Right lobe of liver (tissue), 6 donors: ENCODE measurements around the gene CHST11. TPM values are rescaled to one million over a fixed set of nuclear protein-coding genes. Genes with fewer than 3 reads are reported as not detected.

Source experiments
- ATAC-seq, 4 donors: fragments of 200-7000 bp; cut with Tn5 transposase; one replicate each; pipeline ENCODE4 v1.9.1; 2020; ENCODE audit warnings: mild to moderate bottlenecking in 4 of 4, moderate library complexity in 4 of 4
- DNase-seq, 3 donors: peaks; one replicate each; pipeline ENCODE4 v3.0.0-alpha.2; 2020
- H3K27ac ChIP-seq, 3 donors: fragments of 200-600 bp; one replicate each; pipeline ENCODE4 v1.8.0; 2022
- H3K27me3 ChIP-seq, 2 donors: fragments of 200-600 bp; one replicate each; pipeline ENCODE4 v1.8.0; 2022
- H3K36me3 ChIP-seq, 4 donors: fragments of 200-600 bp; sonication (generic) in 1 of 4; one replicate each; pipeline versions ENCODE4 v1.5.1 to v1.8.0; 2017 to 2022; ENCODE audit warnings: control low read depth in 1 of 4
- H3K4me1 ChIP-seq, 4 donors: fragments of 200-600 bp; sonication (generic) in 1 of 4; one replicate each; pipeline versions ENCODE4 v1.5.1 to v1.8.0; 2017 to 2022; ENCODE audit warnings: control low read depth in 1 of 4
- H3K4me3 ChIP-seq, 3 donors: fragments of 200-600 bp; one replicate each; pipeline ENCODE4 v1.8.0; 2022
- H3K9me3 ChIP-seq, 4 donors: fragments of 200-600 bp; sonication (generic) in 1 of 4; one replicate each; pipeline versions ENCODE4 v1.5.1 to v1.8.0; 2017 to 2022; ENCODE audit warnings: control low read depth in 1 of 4
- CTCF ChIP-seq, 4 donors: fragments of 200-600 bp in 3 of 4; fragments of 450-650 bp in 1 of 4; IDR thresholded peaks; one replicate each; pipeline versions ENCODE4 v1.5.1 to v1.8.0; 2016 to 2022; ENCODE audit warnings: antibody characterized with exemption in 4 of 4, mild to moderate bottlenecking in 2 of 4
- POLR2A ChIP-seq: fragments of 450-650 bp; IDR thresholded peaks from one replicate; pipeline ENCODE4 v1.6.1; 2017; ENCODE audit warnings: antibody characterized with exemption, mild to moderate bottlenecking
- WGBS: methylation state at CpG from one replicate; pipeline ENCODE4 v1.1.6; 2018; ENCODE audit warnings: low coverage, low lambda C conversion rate; ENCODE audit not compliant: insufficient coverage; ENCODE audit errors: missing lambda C conversion rate; 5-methylcytosine and 5-hydroxymethylcytosine counted together
- intact Hi-C, 2 donors: fragments of 100-400 bp; cut with DNase I; formaldehyde crosslinking; loops; one replicate each; pipeline versions ENCODE4 v1.11.2 to v1.14.1; 2022
- total RNA-seq, 6 experiments: library from RNA; depleted of rRNA in 2 of 6; stranded (reverse); fragments of >200 nt in 2 of 6; fragmentation: NEBNext Ultra II Directional in 3 of 6; extraction: Animal tissue kit (Norgen Biotek cat#: 25700) in 3 of 6; gene quantifications; one replicate each; pipeline versions ENCODE4 v1.1.0 to v1.2.4, GENCODE V29; 2016 to 2023
- donor health status: DM: no; HTN: yes; CAD: no.
- donor health status: DM: no; HTN: no; CAD: no.
- donor health status: DM: no; HTN: no; CAD: no.
- donor health status: DM: no; HTN: yes; CAD: no.
- donor health status: DM: no; HTN: yes; CAD: no.

The CHST11 gene
- total RNA-seq, 6 experiments from 2014 or later = 0.57 to 10.4 (median 3.5) TPM

- 85% methylated on average over 15 of the region's 16 CpGs for WGBS
- TF ChIP-seq CTCF (IDR thresholded peaks at IDR 0.05) (no peak), POLR2A (no peak)
- Histone ChIP-seq H3K27ac (no peak overlapping the region), H3K27me3 (no peaks in the 10 kb centered on the region), H3K9me3 (no peaks in the 10 kb centered on the region), H3K4me1 (no peaks in the 10 kb centered on the region), H3K36me3 (no peaks in the 10 kb centered on the region), H3K4me3 (no peak overlapping the region)
- intact Hi-C loops = no loop called here
- DNase-seq (no peak), ATAC-seq (no peak)
These were observed 142.7 kb downstream of the CHST11 start for GRCh38 chr12:104599272-104600035.

- intact Hi-C loops = no loop called here
- TF ChIP-seq POLR2A (no peak), CTCF (IDR thresholded peaks at IDR 0.05) (no peak)
- Histone ChIP-seq H3K27me3 (no peaks in the 10 kb centered on the region), H3K4me3 (no peak overlapping the region), H3K36me3 (no peaks in the 10 kb centered on the region), H3K27ac (no peak overlapping the region), H3K4me1 (no peaks in the 10 kb centered on the region), H3K9me3 (no peaks in the 10 kb centered on the region)
- DNase-seq (no peak), ATAC-seq (no peak)
- WGBS = 60% methylated on average over 2 of the region's 4 CpGs
These were observed 143.4 kb downstream of the CHST11 start for GRCh38 chr12:104600036-104600712.

GRCh38 chr12:104600790-104601739 is 144.3 kb downstream of the CHST11 start:
- H3K27me3 ChIP-seq = no peaks in the 10 kb centered on the region
- TF ChIP-seq CTCF (IDR thresholded peaks at IDR 0.05) (no peak), POLR2A (no peak)
- no peaks in the 10 kb centered on the region for H3K36me3 ChIP-seq
- intact Hi-C loops = no loop called here
- H3K4me3 ChIP-seq = no peak overlapping the region
- DNase-seq (no peak), ATAC-seq (no peak)
- no peak overlapping the region for H3K27ac ChIP-seq
- no peaks in the 10 kb centered on the region for H3K4me1 ChIP-seq
- WGBS = 71% methylated on average over 6 of the region's 6 CpGs
- H3K9me3 ChIP-seq = no peaks in the 10 kb centered on the region

GRCh38 chr12:104602406-104602805 is 145.7 kb downstream of the CHST11 start:
- no peak overlapping the region for H3K4me3 ChIP-seq
- no peak for DNase-seq
- WGBS = 80% methylated on average over 6 of the region's 6 CpGs

More at GRCh38 chr12:104602406-104602805, 145.7 kb downstream of the CHST11 start:
- no peak for ATAC-seq
- TF ChIP-seq CTCF (IDR thresholded peaks at IDR 0.05) (no peak), POLR2A (no peak)
- Histone ChIP-seq H3K27me3 (no peaks in the 10 kb centered on the region), H3K36me3 (no peaks in the 10 kb centered on the region), H3K27ac (no peak overlapping the region), H3K9me3 (no peaks in the 10 kb centered on the region), H3K4me1 (no peaks in the 10 kb centered on the region)
- intact Hi-C loops = no loop called here
